ENCODE measurements around the gene RAB10.

DNA sequence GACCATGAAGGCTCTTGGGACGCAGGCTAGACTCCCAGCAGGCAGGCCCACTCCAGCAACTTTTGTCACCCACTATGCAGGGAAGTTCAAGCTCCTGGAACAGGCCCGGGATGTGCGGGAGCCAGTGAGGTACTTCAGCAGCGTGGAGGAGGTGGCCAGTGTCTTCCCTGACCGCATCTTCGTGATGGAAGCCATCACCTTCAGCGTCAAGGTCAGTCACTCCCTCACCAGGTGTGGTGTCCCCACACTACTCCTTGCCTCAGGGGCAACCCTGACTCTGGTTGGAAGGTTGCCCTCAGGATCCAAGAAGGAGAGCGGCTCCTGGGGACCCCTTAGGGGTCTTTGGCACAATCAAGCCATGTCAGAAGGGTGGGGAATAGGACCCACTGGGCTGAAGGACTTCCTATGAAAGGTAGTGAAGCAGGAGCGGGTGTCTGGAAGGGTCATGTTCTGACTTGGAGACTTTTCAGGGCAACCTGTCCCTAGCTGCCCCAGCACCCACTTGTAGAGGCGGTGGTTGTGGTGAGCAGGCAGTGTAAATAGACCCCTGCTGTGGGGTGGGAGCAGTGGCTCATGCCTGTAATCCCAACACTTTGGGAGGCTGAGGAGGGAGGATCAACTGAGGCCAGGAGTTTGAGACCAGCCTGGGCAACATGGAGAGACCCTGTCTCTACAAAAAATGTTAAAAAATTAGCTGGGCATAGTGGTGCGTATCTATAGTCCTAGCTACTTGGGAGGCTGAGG, 149.2 kb downstream of the RAB10 start:
- TF ChIP-seq CTCF (IDR thresholded peaks at IDR 0.05) (no peak), POLR2A (IDR thresholded peaks at IDR 0.05) (no peak)

Data from Peyer's patch (tissue), 4 donors.